K562 (cell line): ENCODE data around the gene ZNF544. TPM values are rescaled to one million over a fixed set of nuclear protein-coding genes. Genes with fewer than 3 reads are reported as not detected.
"Not testable (repeated sequence)": the region's sequence is repeated elsewhere in the genome, so short reads cannot be mapped to it uniquely, and the experiment has no call there.

Source experiments
- ATAC-seq: fragments of 200-7000 bp; cut with Tn5 transposase; 3 replicates; pipeline ENCODE4 v1.9.1; 2020; ENCODE audit warnings: moderate library complexity
- BruUV-seq: library from RNA; stranded (reverse); fragments of 400-500 nt; replicated peaks from 2 replicates; lab custom pipeline; 2021; lab: Mats Ljungman, UMichigan
- CTCF ChIA-PET: fragments of 300-600 bp; formaldehyde crosslinking; extraction: SDS; loops from one replicate; lab custom pipeline; 2021; ENCODE audit warnings: low intra/inter-chr PET ratio; lab: Yijun Ruan, JAX
- POLR2A ChIA-PET: fragments of 300-600, 350-650 bp; sonication (Branson Sonifier 250); formaldehyde crosslinking; extraction: SDS; loops from one replicate; lab custom pipeline; 2021; ENCODE audit warnings: antibody characterized with exemption, inconsistent platforms; lab: Yijun Ruan, JAX
- DNase-seq, 4 experiments: peaks; one replicate each; pipeline versions ENCODE4 v3.0.0 to v3.0.0-alpha.2; 2011 to 2018; ENCODE audit warnings: low spot score in 3 of 4, mixed read lengths in 3 of 4; ENCODE audit errors: extremely low read depth in 1 of 4
- FAIRE-seq: peaks from 2 replicates; lab custom pipeline; 2011; peaks lifted over from hg19 to GRCh38; lab: Jason Lieb, UNC
- H2AFZ ChIP-seq: 2 replicates; pipeline ENCODE4 v1.6.0; 2011; ENCODE audit warnings: low read depth, low read length, control low read depth, inconsistent platforms
- H3K27ac ChIP-seq: fragments of 200-600 bp; 3 replicates; pipeline ENCODE4 v1.8.0; 2011; ENCODE audit warnings: low read depth, mild to moderate bottlenecking, control low read depth, inconsistent platforms, low read length, moderate library complexity, mixed read lengths; ENCODE audit errors: extremely low read depth
- H3K27me3 ChIP-seq, 2 experiments: fragments of 300-600 bp in 1 of 2; 2 replicates in 1 of 2; 3 replicates in 1 of 2; pipeline versions ENCODE4 v1.6.0 to v1.8.0; 2011; ENCODE audit warnings: inconsistent platforms in 2 of 2, low read length in 2 of 2, mild to moderate bottlenecking in 1 of 2, mixed read lengths in 1 of 2, moderate library complexity in 1 of 2; ENCODE audit not compliant: control insufficient read depth in 2 of 2, insufficient read depth in 2 of 2
- H3K36me3 ChIP-seq: fragments of 300-600 bp; 3 replicates; pipeline ENCODE4 v1.8.0; 2011; ENCODE audit warnings: mild to moderate bottlenecking, low read length, inconsistent platforms; ENCODE audit not compliant: control insufficient read depth, insufficient read depth
- H3K4me1 ChIP-seq, 2 experiments: fragments of 200-600 bp in 1 of 2; replicated peaks in 1 of 2; 2 replicates in 1 of 2; 3 replicates in 1 of 2; pipeline versions ENCODE4 v1.5.1 to v1.8.0; 2011; ENCODE audit warnings: inconsistent platforms in 2 of 2, low read length in 2 of 2, mild to moderate bottlenecking in 1 of 2, mixed read lengths in 1 of 2, moderate library complexity in 1 of 2; ENCODE audit not compliant: control insufficient read depth in 2 of 2, insufficient read depth in 2 of 2
- H3K4me2 ChIP-seq: 2 replicates; pipeline ENCODE4 v1.6.1; 2011; ENCODE audit warnings: low read length, control low read depth, inconsistent platforms, mixed read lengths; ENCODE audit not compliant: insufficient read depth
- H3K4me3 ChIP-seq: fragments of 200-600 bp; sonication (generic), shearing (Covaris generic); 2 replicates; pipeline ENCODE4 v1.5.1; 2016; ENCODE audit warnings: control low read depth, inconsistent platforms
- H3K79me2 ChIP-seq: fragments of 200-600 bp; 3 replicates; pipeline ENCODE4 v1.8.0; 2011; ENCODE audit warnings: low read length, inconsistent platforms; ENCODE audit not compliant: control insufficient read depth, insufficient read depth
- H3K9ac ChIP-seq, 2 experiments: 2 replicates each; pipeline versions ENCODE4 v1.6.0 to v1.6.1; 2011; ENCODE audit warnings: low read depth in 2 of 2, low read length in 2 of 2, control low read depth in 1 of 2, inconsistent platforms in 1 of 2, mild to moderate bottlenecking in 1 of 2, mixed read lengths in 1 of 2; ENCODE audit not compliant: insufficient read depth in 1 of 2
- H3K9me1 ChIP-seq: one replicate; pipeline ENCODE4 v1.6.0; 2011; ENCODE audit warnings: inconsistent platforms, mild to moderate bottlenecking, low read length, moderate library complexity; ENCODE audit not compliant: control insufficient read depth, insufficient read depth
- H3K9me3 ChIP-seq: replicated peaks from 2 replicates; pipeline ENCODE4 v1.5.1; 2011; ENCODE audit warnings: low read depth, low read length, inconsistent platforms; ENCODE audit not compliant: control insufficient read depth, insufficient read depth
- H4K20me1 ChIP-seq: replicated peaks from 2 replicates; pipeline ENCODE4 v1.6.1; 2011; ENCODE audit warnings: low read length, inconsistent platforms, mixed read lengths; ENCODE audit not compliant: control insufficient read depth, insufficient read depth
- CBX1 ChIP-seq: sonication (generic); IDR thresholded peaks from 2 replicates; pipeline ENCODE4 v1.6.1; 2016; ENCODE audit warnings: antibody characterized with exemption, low read depth, mild to moderate bottlenecking
- CC2D1A ChIP-seq: fragments of 450-650 bp; IDR thresholded peaks from 2 replicates; pipeline ENCODE4 v1.6.1; 2017; ENCODE audit warnings: mild to moderate bottlenecking
- JUND ChIP-seq, 2 experiments: IDR thresholded peaks; 2 replicates in 1 of 2; 3 replicates in 1 of 2; pipeline ENCODE4 v1.6.1; 2011; ENCODE audit warnings: borderline replicate concordance in 2 of 2, low read depth in 2 of 2, low read length in 2 of 2, improper control_type of control experiment in 1 of 2, missing biosample characterization in 1 of 2, missing genetic modification characterization in 1 of 2, missing genetic modification reagents in 1 of 2
- KAT2B ChIP-seq: IDR thresholded peaks from one replicate; pipeline ENCODE4 v1.6.1; 2012; ENCODE audit warnings: low read depth, mild to moderate bottlenecking, control low read depth, inconsistent platforms, low read length, moderate library complexity
- MTA3 ChIP-seq: fragments of 450-650 bp; formaldehyde crosslinking; IDR thresholded peaks from 2 replicates; pipeline ENCODE4 v1.6.1; 2017; ENCODE audit warnings: mild to moderate bottlenecking, borderline replicate concordance
- NFATC3 ChIP-seq: fragments of 450-650 bp; IDR thresholded peaks from 2 replicates; pipeline ENCODE4 v1.6.1; 2017; ENCODE audit warnings: mild to moderate bottlenecking
- PBX2 ChIP-seq, 2 experiments: IDR thresholded peaks in 1 of 2; conservative IDR thresholded peaks in 1 of 2; 2 replicates each; pipeline ENCODE4 v1.6.1; 2016; ENCODE audit warnings: low read depth in 2 of 2, mild to moderate bottlenecking in 1 of 2, missing compliant biosample characterization in 1 of 2, missing genetic modification characterization in 1 of 2, moderate library complexity in 1 of 2
- POLR2G ChIP-seq: fragments of 200-400 bp; formaldehyde crosslinking; IDR thresholded peaks from 2 replicates; pipeline ENCODE4 v1.6.1; 2017; ENCODE audit warnings: low read depth, mild to moderate bottlenecking, antibody characterized with exemption, low read length, moderate library complexity
- RBFOX2 ChIP-seq: fragments of 200-400 bp; formaldehyde crosslinking; IDR thresholded peaks from 2 replicates; pipeline ENCODE4 v1.6.1; 2017; ENCODE audit warnings: low read depth, mild to moderate bottlenecking, low read length, moderate library complexity
- RFX5 ChIP-seq: IDR thresholded peaks from 2 replicates; pipeline ENCODE4 v1.6.1; 2011; ENCODE audit warnings: low read depth, mild to moderate bottlenecking, improper control_type of control experiment, low read length
- SETDB1 ChIP-seq: IDR thresholded peaks from one replicate; pipeline ENCODE4 v1.6.1; 2012; ENCODE audit warnings: low read length, control low read depth, inconsistent platforms
- ZSCAN29 ChIP-seq: fragments of 450-650 bp; IDR thresholded peaks from 2 replicates; pipeline ENCODE4 v1.6.1; 2017
- WGBS: fragments of 100-300 bp; shearing (Covaris generic); methylation state at CpG from one replicate; pipeline ENCODE4 v1.1.6; 2016; ENCODE audit warnings: low coverage, mixed read lengths; ENCODE audit not compliant: insufficient coverage; ENCODE audit errors: missing lambda C conversion rate; 5-methylcytosine and 5-hydroxymethylcytosine counted together
- in situ Hi-C: fragments of 300-500 bp; cut with MboI; formaldehyde crosslinking; loops from 4 replicates; pipeline ENCODE4 v1.15.0; 2018; ENCODE audit warnings: inconsistent platforms, mixed read lengths
- intact Hi-C: fragments of 100-400 bp; cut with micrococcal nuclease; formaldehyde crosslinking; loops from 2 replicates; pipeline ENCODE4 v1.14.2; 2022
- polyA plus RNA-seq, 8 experiments: library from polyadenylated mRNA; depleted of rRNA in 4 of 8; stranded (reverse) in 5 of 8; unstranded in 3 of 8; fragments of >200 nt; fragmentation: Nextera tagmentation in 2 of 8; fragmentation: Illumina TruSeq in 1 of 8; extraction: Ambion mirVana in 2 of 8; extraction: Trizol in 1 of 8; gene quantifications; 2 replicates each; pipeline versions ENCODE4 v1.2.1 to v1.2.3, GENCODE V29; 2011 to 2014; ENCODE audit warnings: inconsistent platforms in 1 of 8, missing spikeins in 1 of 8
- total RNA-seq, 7 experiments: library from RNA; depleted of rRNA in 6 of 7; stranded (reverse); fragments of >200 nt in 6 of 7; fragmentation: Illumina TruSeq in 2 of 7; extraction: Trizol in 2 of 7; gene quantifications; 2 replicates each; pipeline versions ENCODE4 v1.2.1 to v1.2.3, GENCODE V29; 2011 to 2021; ENCODE audit warnings: low replicate concordance in 1 of 7

Gene ZNF544
- total and polyA plus RNA-seq, 9 of the 15 experiments (the other 6 are each of a cell fraction or from before 2014, with no cell fraction given), result 23.6 to 59.0 (median 41.4) TPM

DNA sequence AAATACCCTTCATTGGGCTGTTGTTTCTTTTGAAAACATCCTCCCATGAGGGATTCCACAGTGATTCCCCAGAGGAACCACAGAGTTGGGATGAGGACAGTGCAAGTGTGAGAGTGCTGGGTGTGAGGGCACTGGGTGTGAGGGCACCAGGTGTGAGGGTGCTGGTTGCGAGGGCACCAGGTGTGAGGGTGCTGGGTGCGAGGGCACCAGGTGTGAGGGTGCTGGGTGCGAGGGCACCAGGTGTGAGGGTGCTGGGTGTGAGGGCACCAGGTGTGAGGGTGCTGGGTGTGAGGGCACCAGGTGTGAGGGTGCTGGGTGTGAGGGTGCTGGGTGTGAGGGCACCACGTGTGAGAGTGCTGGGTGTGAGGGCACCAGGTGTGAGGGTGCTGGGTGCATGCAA is 29.5 kb downstream of the ZNF544 start:
- H3K9ac ChIP-seq, H2AFZ ChIP-seq, H3K4me1 ChIP-seq, DNase-seq, H3K4me2 ChIP-seq, ATAC-seq, H4K20me1 ChIP-seq, H3K27ac ChIP-seq, in situ Hi-C loops, H3K27me3 ChIP-seq, BruUV-seq, intact Hi-C loops, H3K79me2 ChIP-seq, H3K4me3 ChIP-seq, H3K9me1 ChIP-seq, FAIRE-seq, CTCF ChIA-PET: not testable (repeated sequence)
- H3K9me3 ChIP-seq, result peaks cover 65% of the 10 kb centered on the region
- H3K36me3 ChIP-seq, result peaks cover 78% of the 10 kb centered on the region
- 50% methylated on average over 1 of the region's 4 CpGs for WGBS
- POLR2A ChIA-PET, result interaction anchor here (0.6 kb wide), 1 partner anchor 18 kb away, joined by 3 read pairs; no protein-coding TSS in a partner anchor
- TF ChIP-seq RBFOX2 (peak; percentile 40; the same call in 1 of the 2 replicates), CBX1 (0 out of 2 replicates have a peak, but pooled peaks have one; percentile 29), POLR2G (peak; percentile 61)

DNA sequence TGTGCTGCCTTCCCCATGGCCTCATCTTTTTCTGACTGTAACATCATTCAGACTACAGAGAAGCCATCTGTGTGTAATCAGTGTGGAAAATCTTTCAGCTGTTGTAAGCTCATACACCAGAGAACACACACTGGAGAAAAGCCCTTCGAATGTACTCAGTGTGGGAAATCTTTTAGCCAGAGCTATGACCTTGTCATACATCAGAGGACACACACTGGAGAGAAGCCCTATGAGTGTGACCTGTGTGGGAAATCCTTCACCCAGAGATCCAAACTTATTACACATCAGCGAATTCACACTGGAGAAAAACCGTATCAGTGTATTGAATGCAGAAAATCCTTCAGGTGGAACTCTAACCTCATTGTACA is 32.9 kb downstream of the ZNF544 start:
- Histone ChIP-seq H3K36me3 (peaks cover 62% of the 10 kb centered on the region), H2AFZ (no peak overlapping the region), H3K27ac (no peak overlapping the region), H3K79me2 (no peaks in the 10 kb centered on the region), H3K4me3 (no peak overlapping the region), H3K9ac (no peak overlapping the region), H3K27me3 (no peaks in the 10 kb centered on the region), H3K4me2 (no peak overlapping the region), H3K9me1 (no peaks in the 10 kb centered on the region), H3K9me3 (peaks cover 81% of the 10 kb centered on the region), H3K4me1 (no peaks in the 10 kb centered on the region), H4K20me1 (no peaks in the 10 kb centered on the region)
- intact Hi-C loops (no loop called here), in situ Hi-C loops (no loop called here)
- ATAC-seq, result no peak
- BruUV-seq, result no TSS peak
- no peak for FAIRE-seq
- 67% methylated on average over 3 of the region's 3 CpGs for WGBS
- POLR2A ChIA-PET, result interaction anchor here (1.3 kb wide), 1 partner anchor 11 kb away, joined by 3 read pairs; no protein-coding TSS in a partner anchor
- no peak for DNase-seq
- CTCF ChIA-PET, result interaction anchor here (0.6 kb wide), 1 partner anchor 37 kb away, joined by 3 read pairs; no protein-coding TSS in a partner anchor
- TF ChIP-seq RFX5 (no peak), CC2D1A (no peak), SETDB1 (no peak), MTA3 (no peak), JUND (IDR thresholded peaks at IDR 0.05; ENCODE audit: borderline replicate concordance, low read depth, low read length) (no peak), JUND (tag; IDR thresholded peaks at IDR 0.05; ENCODE audit: borderline replicate concordance, low read depth, low read length) (no peak), ZSCAN29 (no peak), PBX2 (CRISPR knock-in tag; IDR thresholded peaks at IDR 0.05; ENCODE audit: low read depth) (no peak), PBX2 (tag; conservative IDR thresholded peaks at IDR 0.05; ENCODE audit: low read depth) (no peak), NFATC3 (no peak), KAT2B (no peak)
